Measurements from ENCODE around the gene MME. TPM values are rescaled to one million over a fixed set of nuclear protein-coding genes. Genes with fewer than 3 reads are reported as not detected.

The MME gene
- total RNA-seq, 1 donor, result 102 TPM

- Histone ChIP-seq H3K4me1 (ENCODE audit: insufficient read depth, low read length) (peaks cover 15% of the 10 kb centered on the region), H2AFZ (ENCODE audit: low read length) (no peak overlapping the region), H3K79me2 (ENCODE audit: insufficient read depth, low read length) (peaks cover 5% of the 10 kb centered on the region), H3K4me2 (ENCODE audit: insufficient read depth, low read length) (no peak overlapping the region), H4K20me1 (ENCODE audit: insufficient read depth, low read length) (no peaks in the 10 kb centered on the region), H3K27me3 (ENCODE audit: insufficient read depth, low read length) (no peaks in the 10 kb centered on the region), H3K36me3 (ENCODE audit: insufficient read depth, low read length) (no peaks in the 10 kb centered on the region), H3K9me3 (ENCODE audit: low read depth, low read length) (no peaks in the 10 kb centered on the region), H3K4me3 (ENCODE audit: insufficient read depth, low read length) (no peak overlapping the region), H3K27ac (ENCODE audit: low read depth, low read length) (no peak overlapping the region)
- TF ChIP-seq, protein P1, sequence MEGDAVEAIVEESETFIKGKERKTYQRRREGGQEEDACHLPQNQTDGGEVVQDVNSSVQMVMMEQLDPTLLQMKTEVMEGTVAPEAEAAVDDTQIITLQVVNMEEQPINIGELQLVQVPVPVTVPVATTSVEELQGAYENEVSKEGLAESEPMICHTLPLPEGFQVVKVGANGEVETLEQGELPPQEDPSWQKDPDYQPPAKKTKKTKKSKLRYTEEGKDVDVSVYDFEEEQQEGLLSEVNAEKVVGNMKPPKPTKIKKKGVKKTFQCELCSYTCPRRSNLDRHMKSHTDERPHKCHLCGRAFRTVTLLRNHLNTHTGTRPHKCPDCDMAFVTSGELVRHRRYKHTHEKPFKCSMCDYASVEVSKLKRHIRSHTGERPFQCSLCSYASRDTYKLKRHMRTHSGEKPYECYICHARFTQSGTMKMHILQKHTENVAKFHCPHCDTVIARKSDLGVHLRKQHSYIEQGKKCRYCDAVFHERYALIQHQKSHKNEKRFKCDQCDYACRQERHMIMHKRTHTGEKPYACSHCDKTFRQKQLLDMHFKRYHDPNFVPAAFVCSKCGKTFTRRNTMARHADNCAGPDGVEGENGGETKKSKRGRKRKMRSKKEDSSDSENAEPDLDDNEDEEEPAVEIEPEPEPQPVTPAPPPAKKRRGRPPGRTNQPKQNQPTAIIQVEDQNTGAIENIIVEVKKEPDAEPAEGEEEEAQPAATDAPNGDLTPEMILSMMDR (IDR thresholded peaks at IDR 0.05; ENCODE audit: extremely low read depth, low read depth, low read length), result no peak
- DNase-seq (ENCODE audit: insufficient read length, low spot score, missing footprints), result no peak
These were observed 23.6 kb downstream of the MME start for GRCh38 chr3:155103686-155104085.

DNA sequence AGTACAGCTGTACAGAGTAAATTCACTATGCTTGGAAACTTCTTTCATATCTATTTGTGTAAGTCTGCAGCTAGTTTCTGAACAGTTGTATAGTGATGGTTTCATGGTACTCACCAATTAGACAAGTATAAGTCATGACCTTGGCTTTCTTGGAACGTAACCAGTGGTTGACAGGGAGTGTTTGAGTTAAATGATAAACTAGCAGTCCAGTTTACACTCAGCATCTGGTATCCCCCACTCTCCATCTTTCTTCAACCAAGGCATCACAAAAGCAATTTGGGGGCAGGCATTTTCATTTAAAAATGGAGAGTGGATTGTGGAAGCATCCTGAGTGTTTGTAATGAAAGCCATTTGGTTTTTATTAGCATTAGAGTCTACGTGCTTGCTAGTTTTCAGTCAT lies 26.0 kb downstream of the MME start:
- no peaks in the 10 kb centered on the region for H4K20me1 ChIP-seq (ENCODE audit: insufficient read depth, low read length)
- no peak overlapping the region for H3K4me2 ChIP-seq (ENCODE audit: insufficient read depth, low read length)
- no peak overlapping the region for H3K27ac ChIP-seq (ENCODE audit: low read depth, low read length)
- no peak for DNase-seq (ENCODE audit: insufficient read length, low spot score, missing footprints)
- no peaks in the 10 kb centered on the region for H3K27me3 ChIP-seq (ENCODE audit: insufficient read depth, low read length)
- peak overlapping the region; percentile 47 for H2AFZ ChIP-seq (ENCODE audit: low read length)
- peaks cover 14% of the 10 kb centered on the region for H3K4me1 ChIP-seq (ENCODE audit: insufficient read depth, low read length)
- no peaks in the 10 kb centered on the region for H3K9me3 ChIP-seq (ENCODE audit: low read depth, low read length)
- peaks cover 5% of the 10 kb centered on the region for H3K79me2 ChIP-seq (ENCODE audit: insufficient read depth, low read length)
- H3K4me3 ChIP-seq (ENCODE audit: insufficient read depth, low read length), result no peak overlapping the region
- TF ChIP-seq, protein P1 (IDR thresholded peaks at IDR 0.05; ENCODE audit: extremely low read depth, low read depth, low read length), result no peak
- no peaks in the 10 kb centered on the region for H3K36me3 ChIP-seq (ENCODE audit: insufficient read depth, low read length)

DNA sequence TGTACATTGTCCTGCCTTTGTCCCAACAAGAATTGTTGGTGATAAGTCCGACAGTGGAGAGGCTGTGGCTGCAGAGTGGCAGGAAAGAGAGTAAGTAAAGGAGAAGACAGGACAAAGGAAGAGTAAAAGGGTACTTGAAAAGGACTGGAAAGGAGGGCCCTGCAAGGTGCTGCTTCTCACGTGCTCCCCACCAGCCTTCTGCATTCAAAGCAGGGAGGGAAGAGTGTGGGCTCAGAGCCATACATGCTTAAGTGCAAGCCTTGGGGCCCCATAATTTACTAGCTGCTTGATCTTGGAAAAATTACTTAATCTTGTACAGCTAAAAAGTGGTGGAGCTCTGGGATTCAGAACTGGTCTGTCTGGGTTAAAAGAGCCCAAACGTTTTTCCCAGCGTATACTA lies 29.9 kb downstream of the MME start:
- Histone ChIP-seq H3K36me3 (ENCODE audit: insufficient read depth, low read length) (no peaks in the 10 kb centered on the region), H3K4me2 (ENCODE audit: insufficient read depth, low read length) (no peak overlapping the region), H2AFZ (ENCODE audit: low read length) (no peak overlapping the region), H3K4me1 (ENCODE audit: insufficient read depth, low read length) (no peaks in the 10 kb centered on the region), H4K20me1 (ENCODE audit: insufficient read depth, low read length) (no peaks in the 10 kb centered on the region), H3K27ac (ENCODE audit: low read depth, low read length) (no peak overlapping the region), H3K4me3 (ENCODE audit: insufficient read depth, low read length) (no peak overlapping the region), H3K79me2 (ENCODE audit: insufficient read depth, low read length) (peaks cover 5% of the 10 kb centered on the region), H3K27me3 (ENCODE audit: insufficient read depth, low read length) (no peaks in the 10 kb centered on the region), H3K9me3 (ENCODE audit: low read depth, low read length) (no peaks in the 10 kb centered on the region)
- no peak for DNase-seq (ENCODE audit: insufficient read length, low spot score, missing footprints)
- TF ChIP-seq, protein P1 (IDR thresholded peaks at IDR 0.05; ENCODE audit: extremely low read depth, low read depth, low read length), result no peak

DNA sequence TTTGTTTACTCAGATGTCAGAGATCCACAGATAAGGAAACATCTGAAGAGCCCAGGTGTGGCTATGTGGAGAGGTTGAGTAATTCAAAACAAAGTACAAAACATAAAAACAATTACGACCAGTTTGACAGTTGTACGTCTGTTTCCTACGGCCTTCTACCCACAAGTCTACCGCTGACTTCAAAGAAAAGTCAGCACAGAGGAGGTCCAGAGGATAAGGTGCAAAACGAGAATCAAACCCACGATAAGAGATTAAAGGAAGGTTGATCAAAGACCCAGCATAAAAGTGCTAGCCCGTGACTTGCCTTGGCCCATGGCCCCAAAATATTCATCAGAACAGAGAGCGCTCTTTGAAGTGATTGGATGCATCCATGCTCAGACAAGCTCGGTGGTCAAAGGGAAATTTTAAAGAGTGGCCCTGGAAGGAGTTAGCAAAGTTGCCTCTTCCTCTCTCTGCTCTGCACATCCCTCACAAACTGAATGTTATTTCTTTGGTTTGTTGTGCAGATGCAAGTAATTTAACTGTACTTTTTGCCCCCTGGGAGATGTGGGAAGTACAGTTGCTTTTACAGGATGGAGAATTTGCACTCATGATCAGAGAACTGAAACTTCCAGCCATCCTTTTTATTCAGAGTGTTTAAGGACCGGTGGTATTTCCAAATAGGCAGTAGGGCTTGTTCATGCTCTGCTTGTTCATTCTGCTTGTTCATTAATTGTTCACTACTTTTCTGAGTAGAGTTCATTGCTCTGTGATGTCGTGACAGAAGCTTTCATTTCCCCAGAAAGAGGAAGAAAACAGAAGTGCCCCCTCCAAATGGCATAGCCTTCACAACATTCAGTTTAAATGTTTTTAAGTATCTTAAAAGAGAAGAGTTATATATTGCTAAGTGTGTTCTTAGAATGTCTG lies 31.1 kb downstream of the MME start:
- TF ChIP-seq, protein P1 (IDR thresholded peaks at IDR 0.05; ENCODE audit: extremely low read depth, low read depth, low read length), result no peak
- H3K36me3 ChIP-seq (ENCODE audit: insufficient read depth, low read length), result no peaks in the 10 kb centered on the region
- no peak for DNase-seq (ENCODE audit: insufficient read length, low spot score, missing footprints)
- H4K20me1 ChIP-seq (ENCODE audit: insufficient read depth, low read length), result no peaks in the 10 kb centered on the region
- no peak overlapping the region for H2AFZ ChIP-seq (ENCODE audit: low read length)
- no peaks in the 10 kb centered on the region for H3K4me1 ChIP-seq (ENCODE audit: insufficient read depth, low read length)
- H3K27ac ChIP-seq (ENCODE audit: low read depth, low read length), result no peak overlapping the region
- peaks cover 5% of the 10 kb centered on the region for H3K79me2 ChIP-seq (ENCODE audit: insufficient read depth, low read length)
- no peak overlapping the region for H3K4me2 ChIP-seq (ENCODE audit: insufficient read depth, low read length)
- no peaks in the 10 kb centered on the region for H3K9me3 ChIP-seq (ENCODE audit: low read depth, low read length)
- no peak overlapping the region for H3K4me3 ChIP-seq (ENCODE audit: insufficient read depth, low read length)
- H3K27me3 ChIP-seq (ENCODE audit: insufficient read depth, low read length), result no peaks in the 10 kb centered on the region
